K562 (cell line): ENCODE measurements around the gene ARMS2. TPM values are rescaled to one million over a fixed set of nuclear protein-coding genes. Genes with fewer than 3 reads are reported as not detected.

Experiments used
- ATAC-seq: fragments of 200-7000 bp; cut with Tn5 transposase; 3 replicates; pipeline ENCODE4 v1.9.1; 2020; ENCODE audit warnings: moderate library complexity
- BruUV-seq: library from RNA; stranded (reverse); fragments of 400-500 nt; replicated peaks from 2 replicates; lab custom pipeline; 2021; lab: Mats Ljungman, UMichigan
- CTCF ChIA-PET: fragments of 300-600 bp; formaldehyde crosslinking; extraction: SDS; loops from one replicate; lab custom pipeline; 2021; ENCODE audit warnings: low intra/inter-chr PET ratio; lab: Yijun Ruan, JAX
- POLR2A ChIA-PET: fragments of 300-600, 350-650 bp; sonication (Branson Sonifier 250); formaldehyde crosslinking; extraction: SDS; loops from one replicate; lab custom pipeline; 2021; ENCODE audit warnings: antibody characterized with exemption, inconsistent platforms; lab: Yijun Ruan, JAX
- DNase-seq, 4 experiments: peaks; one replicate each; pipeline versions ENCODE4 v3.0.0 to v3.0.0-alpha.2; 2011 to 2018; ENCODE audit warnings: low spot score in 3 of 4, mixed read lengths in 3 of 4; ENCODE audit errors: extremely low read depth in 1 of 4
- FAIRE-seq: peaks from 2 replicates; lab custom pipeline; 2011; peaks lifted over from hg19 to GRCh38; lab: Jason Lieb, UNC
- H2AFZ ChIP-seq: 2 replicates; pipeline ENCODE4 v1.6.0; 2011; ENCODE audit warnings: low read depth, low read length, control low read depth, inconsistent platforms
- H3K27ac ChIP-seq: fragments of 200-600 bp; 3 replicates; pipeline ENCODE4 v1.8.0; 2011; ENCODE audit warnings: low read depth, mild to moderate bottlenecking, control low read depth, inconsistent platforms, low read length, moderate library complexity, mixed read lengths; ENCODE audit errors: extremely low read depth
- H3K27me3 ChIP-seq, 2 experiments: fragments of 300-600 bp in 1 of 2; 2 replicates in 1 of 2; 3 replicates in 1 of 2; pipeline versions ENCODE4 v1.6.0 to v1.8.0; 2011; ENCODE audit warnings: inconsistent platforms in 2 of 2, low read length in 2 of 2, mild to moderate bottlenecking in 1 of 2, mixed read lengths in 1 of 2, moderate library complexity in 1 of 2; ENCODE audit not compliant: control insufficient read depth in 2 of 2, insufficient read depth in 2 of 2
- H3K36me3 ChIP-seq: fragments of 300-600 bp; 3 replicates; pipeline ENCODE4 v1.8.0; 2011; ENCODE audit warnings: mild to moderate bottlenecking, low read length, inconsistent platforms; ENCODE audit not compliant: control insufficient read depth, insufficient read depth
- H3K4me1 ChIP-seq, 2 experiments: fragments of 200-600 bp in 1 of 2; replicated peaks in 1 of 2; 2 replicates in 1 of 2; 3 replicates in 1 of 2; pipeline versions ENCODE4 v1.5.1 to v1.8.0; 2011; ENCODE audit warnings: inconsistent platforms in 2 of 2, low read length in 2 of 2, mild to moderate bottlenecking in 1 of 2, mixed read lengths in 1 of 2, moderate library complexity in 1 of 2; ENCODE audit not compliant: control insufficient read depth in 2 of 2, insufficient read depth in 2 of 2
- H3K4me2 ChIP-seq: 2 replicates; pipeline ENCODE4 v1.6.1; 2011; ENCODE audit warnings: low read length, control low read depth, inconsistent platforms, mixed read lengths; ENCODE audit not compliant: insufficient read depth
- H3K4me3 ChIP-seq: fragments of 200-600 bp; sonication (generic), shearing (Covaris generic); 2 replicates; pipeline ENCODE4 v1.5.1; 2016; ENCODE audit warnings: control low read depth, inconsistent platforms
- H3K79me2 ChIP-seq: fragments of 200-600 bp; 3 replicates; pipeline ENCODE4 v1.8.0; 2011; ENCODE audit warnings: low read length, inconsistent platforms; ENCODE audit not compliant: control insufficient read depth, insufficient read depth
- H3K9ac ChIP-seq, 2 experiments: 2 replicates each; pipeline versions ENCODE4 v1.6.0 to v1.6.1; 2011; ENCODE audit warnings: low read depth in 2 of 2, low read length in 2 of 2, control low read depth in 1 of 2, inconsistent platforms in 1 of 2, mild to moderate bottlenecking in 1 of 2, mixed read lengths in 1 of 2; ENCODE audit not compliant: insufficient read depth in 1 of 2
- H3K9me1 ChIP-seq: one replicate; pipeline ENCODE4 v1.6.0; 2011; ENCODE audit warnings: inconsistent platforms, mild to moderate bottlenecking, low read length, moderate library complexity; ENCODE audit not compliant: control insufficient read depth, insufficient read depth
- H3K9me3 ChIP-seq: replicated peaks from 2 replicates; pipeline ENCODE4 v1.5.1; 2011; ENCODE audit warnings: low read depth, low read length, inconsistent platforms; ENCODE audit not compliant: control insufficient read depth, insufficient read depth
- H4K20me1 ChIP-seq: replicated peaks from 2 replicates; pipeline ENCODE4 v1.6.1; 2011; ENCODE audit warnings: low read length, inconsistent platforms, mixed read lengths; ENCODE audit not compliant: control insufficient read depth, insufficient read depth
- GABPB1 ChIP-seq: sonication (generic); formaldehyde crosslinking; IDR thresholded peaks from 2 replicates; pipeline ENCODE4 v1.8.0; 2022; ENCODE audit warnings: mild to moderate bottlenecking, missing genetic modification reagents
- KLF16 ChIP-seq: IDR thresholded peaks from 2 replicates; pipeline ENCODE4 v1.6.1; 2016; ENCODE audit warnings: antibody characterized with exemption
- MCM3 ChIP-seq: fragments of 450-650 bp; IDR thresholded peaks from 2 replicates; pipeline ENCODE4 v1.6.1; 2016
- NEUROD1 ChIP-seq: fragments of 150-350 bp; IDR thresholded peaks from 2 replicates; pipeline ENCODE4 v1.6.1; 2014; ENCODE audit warnings: borderline replicate concordance, low read length, low read depth; ENCODE audit not compliant: partially characterized antibody
- RBM22 ChIP-seq: fragments of 200-400 bp; formaldehyde crosslinking; IDR thresholded peaks from 2 replicates; pipeline ENCODE4 v1.6.1; 2018; ENCODE audit warnings: low read length, low read depth; ENCODE audit not compliant: poor library complexity, severe bottlenecking
- ZNF143 ChIP-seq: sonication (generic); formaldehyde crosslinking; IDR thresholded peaks from 2 replicates; pipeline ENCODE4 v1.9.0; 2022; ENCODE audit warnings: mild to moderate bottlenecking, missing genetic modification reagents
- ZNF444 ChIP-seq: fragments of 250-450 bp; sonication (Bioruptor Pico); IDR thresholded peaks from 2 replicates; pipeline ENCODE4 v1.4.0; 2020; ENCODE audit warnings: mild to moderate bottlenecking, moderate library complexity
- WGBS: fragments of 100-300 bp; shearing (Covaris generic); methylation state at CpG from one replicate; pipeline ENCODE4 v1.1.6; 2016; ENCODE audit warnings: low coverage, mixed read lengths; ENCODE audit not compliant: insufficient coverage; ENCODE audit errors: missing lambda C conversion rate; 5-methylcytosine and 5-hydroxymethylcytosine counted together
- in situ Hi-C: fragments of 300-500 bp; cut with MboI; formaldehyde crosslinking; loops from 4 replicates; pipeline ENCODE4 v1.15.0; 2018; ENCODE audit warnings: inconsistent platforms, mixed read lengths
- intact Hi-C: fragments of 100-400 bp; cut with micrococcal nuclease; formaldehyde crosslinking; loops from 2 replicates; pipeline ENCODE4 v1.14.2; 2022
- polyA plus RNA-seq, 8 experiments: library from polyadenylated mRNA; depleted of rRNA in 4 of 8; stranded (reverse) in 5 of 8; unstranded in 3 of 8; fragments of >200 nt; fragmentation: Nextera tagmentation in 2 of 8; fragmentation: Illumina TruSeq in 1 of 8; extraction: Ambion mirVana in 2 of 8; extraction: Trizol in 1 of 8; gene quantifications; 2 replicates each; pipeline versions ENCODE4 v1.2.1 to v1.2.3, GENCODE V29; 2011 to 2014; ENCODE audit warnings: inconsistent platforms in 1 of 8, missing spikeins in 1 of 8
- total RNA-seq, 7 experiments: library from RNA; depleted of rRNA in 6 of 7; stranded (reverse); fragments of >200 nt in 6 of 7; fragmentation: Illumina TruSeq in 2 of 7; extraction: Trizol in 2 of 7; gene quantifications; 2 replicates each; pipeline versions ENCODE4 v1.2.1 to v1.2.3, GENCODE V29; 2011 to 2021; ENCODE audit warnings: low replicate concordance in 1 of 7

ARMS2 gene
- total and polyA plus RNA-seq, 9 of the 15 experiments (the other 6 are each of a cell fraction or from before 2014, with no cell fraction given): not detected

- no peaks in the 10 kb centered on the region for H3K9me3 ChIP-seq
- intact Hi-C loops (no loop called here), in situ Hi-C loops (no loop called here)
- no TSS peak for BruUV-seq
- no peak overlapping the region for H3K4me2 ChIP-seq
- H3K4me1 ChIP-seq: no peaks in the 10 kb centered on the region
- ChIA-PET POLR2A (no interaction called here), CTCF (no interaction called here)
- no peak for ATAC-seq
- H3K9ac ChIP-seq: no peak overlapping the region
- H4K20me1 ChIP-seq: no peaks in the 10 kb centered on the region
- TF ChIP-seq NEUROD1 (no peak), ZNF143 (CRISPR knock-in tag) (no peak)
- DNase-seq: no peak
- no peaks in the 10 kb centered on the region for H3K36me3 ChIP-seq
- H3K79me2 ChIP-seq: no peaks in the 10 kb centered on the region
- no peaks in the 10 kb centered on the region for H3K9me1 ChIP-seq
- no peak overlapping the region for H3K27ac ChIP-seq
- no peak for FAIRE-seq
- H2AFZ ChIP-seq: no peak overlapping the region
- peaks cover 2 to 37% of the 10 kb centered on the region in 2 experiments; a peak in 3 of 5 replicates for H3K27me3 ChIP-seq
- 0% methylated on average over 3 of the region's 4 CpGs for WGBS
- H3K4me3 ChIP-seq: no peak overlapping the region
Observed at GRCh38 chr10:122493761-122494160, 39.3 kb downstream of the ARMS2 start.

- in situ Hi-C loops (no loop called here), intact Hi-C loops (no loop called here)
- no peaks in the 10 kb centered on the region for H4K20me1 ChIP-seq
- no peak for FAIRE-seq
- TF ChIP-seq MCM3 (no peak), ZNF444 (no peak), KLF16 (no peak), GABPB1 (CRISPR knock-in tag) (no peak), RBM22 (no peak)
- no peaks in the 10 kb centered on the region for H3K79me2 ChIP-seq
- no peaks in the 10 kb centered on the region for H3K9me1 ChIP-seq
- no peak overlapping the region for H3K9ac ChIP-seq
- no peak overlapping the region for H3K4me2 ChIP-seq
- peaks cover 2 to 35% of the 10 kb centered on the region in 2 experiments; a peak in 3 of 5 replicates for H3K27me3 ChIP-seq
- BruUV-seq: no TSS peak
- H3K4me3 ChIP-seq: no peak overlapping the region
- WGBS: 0% methylated on average over 9 of the region's 20 CpGs
- DNase-seq: no peak
- CTCF ChIA-PET: no interaction called here
- H3K4me1 ChIP-seq: no peaks in the 10 kb centered on the region
- no peaks in the 10 kb centered on the region for H3K36me3 ChIP-seq
- POLR2A ChIA-PET: no interaction called here
- no peak overlapping the region for H3K27ac ChIP-seq
- no peaks in the 10 kb centered on the region for H3K9me3 ChIP-seq
- no peak overlapping the region for H2AFZ ChIP-seq
- no peak for ATAC-seq
Observed at GRCh38 chr10:122494173-122494820, 39.8 kb downstream of the ARMS2 start.
